Measurements from ENCODE around the gene SNX9.

SNX9 gene

DNA sequence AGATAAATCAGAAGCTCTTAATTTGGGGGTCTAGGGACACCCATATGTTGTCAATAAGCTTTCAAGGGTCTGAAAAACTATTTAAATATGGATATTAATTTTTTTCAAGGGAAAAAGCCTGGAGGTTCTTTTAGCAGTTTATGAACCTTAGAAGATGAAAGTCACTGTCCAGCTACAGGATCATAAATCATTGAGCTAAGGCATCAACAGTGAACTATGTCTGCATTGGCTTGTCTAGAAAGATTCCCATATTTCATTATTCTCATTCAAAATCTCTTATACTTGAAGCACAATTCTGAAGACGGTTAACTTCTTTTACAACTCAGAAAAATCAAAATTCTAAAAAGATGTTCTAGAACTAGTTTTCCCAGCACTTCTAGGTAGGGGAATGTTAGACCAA is 34.9 kb upstream of the SNX9 start (continued):
- TF ChIP-seq PBX3 (CRISPR knock-in tag; IDR thresholded peaks at IDR 0.05) (no peak), ZNF311 (tag by site-specific recombination; IDR thresholded peaks at IDR 0.05; ENCODE audit: borderline replicate concordance) (no peak), ZNF621 (tag by site-specific recombination; IDR thresholded peaks at IDR 0.05) (no peak)

DNA sequence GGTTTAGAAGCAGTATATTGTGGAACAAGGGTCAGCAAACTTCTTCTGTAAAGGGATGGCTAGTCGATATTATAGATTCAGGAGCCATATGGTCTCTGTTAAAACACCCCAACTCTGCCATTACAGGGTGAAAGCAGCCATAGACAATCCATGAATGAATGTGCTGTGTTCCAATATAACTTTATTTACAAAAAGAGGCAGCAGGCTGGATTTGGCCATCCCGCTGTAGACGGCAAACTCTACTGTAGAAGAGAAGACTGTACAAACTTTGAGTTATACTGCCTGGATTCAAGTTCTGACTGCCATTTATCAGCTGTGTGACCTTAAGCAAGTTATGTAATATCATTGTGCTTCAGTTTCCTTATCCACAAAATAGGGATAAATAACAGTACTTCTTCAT is 33.7 kb upstream of the SNX9 start:
- Histone ChIP-seq H3K4me1 (ENCODE audit: control insufficient read depth, insufficient read depth, low read length) (no peaks in the 10 kb centered on the region), H3K36me3 (ENCODE audit: control insufficient read depth in 2 of 2, insufficient read depth in 1 of 2, low read length in 2 of 2) (no peaks in the 10 kb centered on the region), H3K9me3 (ENCODE audit: control insufficient read depth, insufficient read depth, low read depth, low read length) (no peaks in the 10 kb centered on the region), H3K4me3 (ENCODE audit: low read depth, low read length) (no peak overlapping the region), H3K27ac (ENCODE audit: extremely low read depth, low read depth, low read length) (no peak overlapping the region)
- CTCF ChIA-PET, result interaction anchor here (0.6 kb wide), 1 partner anchor 126 kb away, joined by 3 read pairs; no protein-coding TSS in a partner anchor
- TF ChIP-seq ZNF623 (tag by site-specific recombination; IDR thresholded peaks at IDR 0.05) (no peak), INSM2 (tag by site-specific recombination; IDR thresholded peaks at IDR 0.05) (no peak), SP7 (tag by site-specific recombination; IDR thresholded peaks at IDR 0.05) (no peak), PRDM6 (tag by site-specific recombination; IDR thresholded peaks at IDR 0.05) (no peak), ZNF404 (tag by site-specific recombination; IDR thresholded peaks at IDR 0.05) (no peak), ZNF747 (tag by site-specific recombination; IDR thresholded peaks at IDR 0.05) (no peak), ZBTB17 (tag by site-specific recombination; IDR thresholded peaks at IDR 0.05) (no peak), ZNF24 (tag by site-specific recombination; IDR thresholded peaks at IDR 0.05) (no peak), ZNF670 (tag by site-specific recombination; IDR thresholded peaks at IDR 0.05; ENCODE audit: low read depth) (no peak), SALL2 (tag by site-specific recombination; IDR thresholded peaks at IDR 0.05; ENCODE audit: borderline replicate concordance) (no peak), ZNF37A (tag by site-specific recombination; IDR thresholded peaks at IDR 0.05) (no peak), ZNF785 (tag by site-specific recombination; IDR thresholded peaks at IDR 0.05) (no peak), ZNF571 (tag by site-specific recombination; IDR thresholded peaks at IDR 0.05) (no peak), ZNF184 (tag by site-specific recombination; IDR thresholded peaks at IDR 0.05) (no peak), ZNF701 (tag by site-specific recombination; IDR thresholded peaks at IDR 0.05) (no peak), OSR2 (tag by site-specific recombination; IDR thresholded peaks at IDR 0.05) (no peak), ZNF555 (tag by site-specific recombination; conservative IDR thresholded peaks at IDR 0.05) (no peak), AEBP2 (tag by site-specific recombination; IDR thresholded peaks at IDR 0.05; ENCODE audit: borderline replicate concordance) (no peak)
- TF ChIP-seq, protein P1, sequence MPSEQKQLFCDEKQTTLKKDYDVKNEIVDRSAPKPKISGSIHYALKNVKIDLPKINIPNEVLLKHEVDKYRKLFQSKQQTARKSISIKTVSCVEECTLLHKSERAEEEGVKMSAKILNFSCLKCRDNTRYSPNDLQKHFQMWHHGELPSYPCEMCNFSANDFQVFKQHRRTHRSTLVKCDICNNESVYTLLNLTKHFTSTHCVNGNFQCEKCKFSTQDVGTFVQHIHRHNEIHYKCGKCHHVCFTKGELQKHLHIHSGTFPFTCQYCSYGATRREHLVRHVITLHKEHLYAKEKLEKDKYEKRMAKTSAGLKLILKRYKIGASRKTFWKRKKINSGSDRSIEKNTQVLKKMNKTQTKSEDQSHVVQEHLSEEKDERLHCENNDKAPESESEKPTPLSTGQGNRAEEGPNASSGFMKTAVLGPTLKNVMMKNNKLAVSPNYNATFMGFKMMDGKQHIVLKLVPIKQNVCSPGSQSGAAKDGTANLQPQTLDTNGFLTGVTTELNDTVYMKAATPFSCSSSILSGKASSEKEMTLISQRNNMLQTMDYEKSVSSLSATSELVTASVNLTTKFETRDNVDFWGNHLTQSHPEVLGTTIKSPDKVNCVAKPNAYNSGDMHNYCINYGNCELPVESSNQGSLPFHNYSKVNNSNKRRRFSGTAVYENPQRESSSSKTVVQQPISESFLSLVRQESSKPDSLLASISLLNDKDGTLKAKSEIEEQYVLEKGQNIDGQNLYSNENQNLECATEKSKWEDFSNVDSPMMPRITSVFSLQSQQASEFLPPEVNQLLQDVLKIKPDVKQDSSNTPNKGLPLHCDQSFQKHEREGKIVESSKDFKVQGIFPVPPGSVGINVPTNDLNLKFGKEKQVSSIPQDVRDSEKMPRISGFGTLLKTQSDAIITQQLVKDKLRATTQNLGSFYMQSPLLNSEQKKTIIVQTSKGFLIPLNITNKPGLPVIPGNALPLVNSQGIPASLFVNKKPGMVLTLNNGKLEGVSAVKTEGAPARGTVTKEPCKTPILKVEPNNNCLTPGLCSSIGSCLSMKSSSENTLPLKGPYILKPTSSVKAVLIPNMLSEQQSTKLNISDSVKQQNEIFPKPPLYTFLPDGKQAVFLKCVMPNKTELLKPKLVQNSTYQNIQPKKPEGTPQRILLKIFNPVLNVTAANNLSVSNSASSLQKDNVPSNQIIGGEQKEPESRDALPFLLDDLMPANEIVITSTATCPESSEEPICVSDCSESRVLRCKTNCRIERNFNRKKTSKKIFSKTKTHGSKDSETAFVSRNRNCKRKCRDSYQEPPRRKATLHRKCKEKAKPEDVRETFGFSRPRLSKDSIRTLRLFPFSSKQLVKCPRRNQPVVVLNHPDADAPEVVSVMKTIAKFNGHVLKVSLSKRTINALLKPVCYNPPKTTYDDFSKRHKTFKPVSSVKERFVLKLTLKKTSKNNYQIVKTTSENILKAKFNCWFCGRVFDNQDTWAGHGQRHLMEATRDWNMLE (tag by site-specific recombination; conservative IDR thresholded peaks at IDR 0.05; ENCODE audit: low read depth), result no peak
- POLR2A ChIA-PET, result no interaction called here

Data from HEK293 (cell line).